Measurements from ENCODE around the gene GASK1A. TPM values are rescaled to one million over a fixed set of nuclear protein-coding genes. Genes with fewer than 3 reads are reported as not detected.

Gene GASK1A
- total and polyA plus RNA-seq, 2 of the 8 experiments (the other 6 are each of a cell fraction or from before 2014, with no cell fraction given), result 4.7 to 7.9 TPM

DNA sequence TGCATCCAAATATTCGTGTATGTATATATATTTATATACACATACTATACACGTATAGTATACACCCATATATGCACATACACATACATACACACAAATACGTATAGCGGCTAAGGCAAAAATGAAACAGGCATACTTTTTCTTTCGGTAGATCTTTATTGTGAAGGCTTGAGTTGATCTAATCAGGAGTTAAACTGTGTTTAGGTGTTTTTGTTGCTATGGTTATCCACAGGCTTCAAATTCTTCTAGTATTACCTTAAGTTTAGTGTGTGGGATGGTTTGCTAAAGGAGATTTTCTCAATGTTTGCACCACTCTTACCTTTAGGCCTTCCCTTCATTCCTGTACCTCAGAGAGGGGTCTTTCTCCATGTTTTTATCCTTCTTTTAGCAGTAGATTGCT lies 45.0 kb upstream of the GASK1A start:
- FAIRE-seq, result no peak
- CTCF ChIA-PET (ENCODE audit: partially characterized antibody), result no interaction called here

More for the DNA sequence above, 45.0 kb upstream of the GASK1A start:
- Histone ChIP-seq H3K14ac (ENCODE audit: insufficient read length) (no peak overlapping the region), H2BK20ac (ENCODE audit: low read length) (no peak overlapping the region), H3K36me3 (ENCODE audit: control insufficient read depth in 2 of 4, insufficient read depth in 4 of 4, low read length in 3 of 4) (no peaks in the 10 kb centered on the region), H2BK5ac (ENCODE audit: low read depth, low read length) (no peak overlapping the region), H3K27me3 (replicated peaks in 1 of 4; ENCODE audit: control insufficient read depth in 3 of 4, extremely low read depth in 1 of 4, insufficient read depth in 3 of 4, low read length in 3 of 4) (no peaks in the 10 kb centered on the region), H3K56ac (replicated peaks; ENCODE audit: insufficient read length, low read depth, low read length) (no peak overlapping the region), H3K18ac (ENCODE audit: extremely low read depth, low read length) (no peak overlapping the region), H3K4me2 (ENCODE audit: insufficient read depth in 1 of 2, low read depth in 2 of 2, low read length in 2 of 2) (no peak overlapping the region), H3K79me2 (ENCODE audit: control insufficient read depth in 1 of 2, insufficient read depth in 2 of 2, low read length in 2 of 2) (no peaks in the 10 kb centered on the region), H2BK120ac (replicated peaks; ENCODE audit: low read depth, low read length) (no peak overlapping the region), H4K8ac (ENCODE audit: extremely low read depth, insufficient read depth, low read length) (no peak overlapping the region), H3K4me1 (replicated peaks in 1 of 4; ENCODE audit: control insufficient read depth in 3 of 4, insufficient read depth in 4 of 4, low read length in 3 of 4) (no peaks in the 10 kb centered on the region), H3K79me1 (ENCODE audit: low read depth, low read length) (no peaks in the 10 kb centered on the region), H3K9me3 (ENCODE audit: insufficient read depth in 2 of 2, low read depth in 1 of 2, low read length in 1 of 2) (no peaks in the 10 kb centered on the region; a peak in 1 of 4 replicates), H3K27ac (ENCODE audit: low read depth, low read length) (no peak overlapping the region), H3K23me2 (ENCODE audit: low read depth, low read length) (no peaks in the 10 kb centered on the region), H3K9ac (replicated peaks in 1 of 4; ENCODE audit: extremely low read depth in 1 of 4, low read depth in 3 of 4, low read length in 3 of 4) (no peak overlapping the region), H3K4ac (replicated peaks; ENCODE audit: insufficient read length, low read depth, low read length) (no peak overlapping the region), H4K91ac (replicated peaks; ENCODE audit: insufficient read length, low read length) (no peak overlapping the region), H4K5ac (ENCODE audit: insufficient read length, low read depth, low read length) (no peak overlapping the region), H3K4me3 (ENCODE audit: extremely low read depth in 1 of 4, insufficient read depth in 2 of 4, low read depth in 3 of 4, low read length in 4 of 4) (no peak overlapping the region), H3K23ac (ENCODE audit: insufficient read length) (no peak overlapping the region), H2AFZ (ENCODE audit: low read length) (no peak overlapping the region), H4K20me1 (replicated peaks in 1 of 2; ENCODE audit: control insufficient read depth in 1 of 2, insufficient read depth in 2 of 2, low read length in 2 of 2) (no peaks in the 10 kb centered on the region), H2AK5ac (ENCODE audit: low read depth, low read length) (no peak overlapping the region), H2BK15ac (ENCODE audit: low read length) (no peak overlapping the region), H2BK12ac (ENCODE audit: low read depth, low read length) (no peak overlapping the region)
- POLR2A ChIA-PET (ENCODE audit: partially characterized antibody), result no interaction called here
- 85% methylated on average over 5 of the region's 5 CpGs; no CpG with 5 or more reads in 1 of the 2 experiments for WGBS, 2 experiments (ENCODE audit: extremely low coverage in 1 of 2, insufficient coverage in 1 of 2, insufficient read length in 1 of 2, insufficient replicate concordance in 2 of 2, low coverage in 1 of 2, low lambda C conversion rate in 2 of 2, missing lambda C conversion rate in 1 of 2)
- no peak for DNase-seq (ENCODE audit: low read depth in 1 of 2, low spot score in 2 of 2)
- TF ChIP-seq CHD2 (IDR thresholded peaks at IDR 0.05; ENCODE audit: low read length), result no peak
- TF ChIP-seq SP4 (IDR thresholded peaks at IDR 0.05; ENCODE audit: low read length), result no peak
- TF ChIP-seq EZH2 (IDR thresholded peaks at IDR 0.05; ENCODE audit: low read depth, low read length, severe bottlenecking), result no peak
- TF ChIP-seq POLR2AphosphoS5 (IDR thresholded peaks at IDR 0.05; ENCODE audit: low read depth, low read length), result no peak
- no peak for TF ChIP-seq SP1 (IDR thresholded peaks at IDR 0.05; ENCODE audit: low read depth, low read length)
- no peak for TF ChIP-seq NANOG (IDR thresholded peaks at IDR 0.05; ENCODE audit: insufficient read depth, low read depth, low read length, poor library complexity, severe bottlenecking)
- no peak for TF ChIP-seq POLR2A (IDR thresholded peaks at IDR 0.05; ENCODE audit: control extremely low read depth in 1 of 2, low read depth in 2 of 2, low read length in 2 of 2)
- no peak for TF ChIP-seq CTBP2 (IDR thresholded peaks at IDR 0.05; ENCODE audit: borderline replicate concordance, insufficient read depth, insufficient read length, low read length)
- TF ChIP-seq PHF8 (conservative IDR thresholded peaks at IDR 0.05; ENCODE audit: low read depth, low read length), result no peak
- TF ChIP-seq SAP30 (IDR thresholded peaks at IDR 0.05; ENCODE audit: insufficient read depth, insufficient replicate concordance, low read length), result no peak
- no peak for TF ChIP-seq SIRT6 (IDR thresholded peaks at IDR 0.05; ENCODE audit: low read length)
- TF ChIP-seq RNF2 (IDR thresholded peaks at IDR 0.05; ENCODE audit: borderline replicate concordance, low read depth, low read length, missing control alignments, poor library complexity, severe bottlenecking), result no peak
- TF ChIP-seq ZNF274 (IDR thresholded peaks at IDR 0.05; ENCODE audit: borderline replicate concordance, extremely low read depth, low read length), result no peak
- no peak for TF ChIP-seq HDAC2 (IDR thresholded peaks at IDR 0.05; ENCODE audit: borderline replicate concordance in 1 of 2, low read depth in 2 of 2, low read length in 2 of 2)
